Measurements from ENCODE around the gene CRYZL1. TPM values are rescaled to one million over a fixed set of nuclear protein-coding genes. Genes with fewer than 3 reads are reported as not detected.

Gene CRYZL1
- total RNA-seq, 6 experiments from 2014 or later: 28.0 to 32.8 (median 30.2) TPM

GRCh38 chr21:33559813-33560212 lies 81.7 kb downstream of the CRYZL1 start:
- Mint-ChIP-seq H3K36me3 (ENCODE audit: low read depth) (peaks cover 70% of the 10 kb centered on the region), H3K4me3 (no peak overlapping the region), H3K27me3 (ENCODE audit: insufficient read depth) (no peaks in the 10 kb centered on the region; the same call in none of the 2 replicates), H3K4me1 (ENCODE audit: low read depth) (peaks cover 26% of the 10 kb centered on the region), H3K27ac (no peak overlapping the region; the same call in 1 of the 2 replicates), H3K9me3 (no peaks in the 10 kb centered on the region)
- no peak for DNase-seq
- no peak for TF ChIP-seq CTCF (IDR thresholded peaks at IDR 0.05)

GRCh38 chr21:33558777-33559421 lies 82.6 kb downstream of the CRYZL1 start:
- Mint-ChIP-seq H3K27me3 (ENCODE audit: insufficient read depth) (no peaks in the 10 kb centered on the region; the same call in none of the 2 replicates), H3K4me1 (ENCODE audit: low read depth) (peaks cover 33% of the 10 kb centered on the region), H3K9me3 (no peaks in the 10 kb centered on the region), H3K4me3 (no peak overlapping the region), H3K27ac (no peak overlapping the region), H3K36me3 (ENCODE audit: low read depth) (peaks cover 79% of the 10 kb centered on the region)
- DNase-seq: no peak
- TF ChIP-seq CTCF (IDR thresholded peaks at IDR 0.05): no peak

GRCh38 chr21:33557447-33557846 lies 84.1 kb downstream of the CRYZL1 start:
- H3K9me3 Mint-ChIP-seq: no peaks in the 10 kb centered on the region; the same call in 1 of the 2 replicates
- DNase-seq: no peak
- peaks cover 87% of the 10 kb centered on the region for H3K36me3 Mint-ChIP-seq (ENCODE audit: low read depth)
- no peak overlapping the region for H3K27ac Mint-ChIP-seq
- H3K4me1 Mint-ChIP-seq (ENCODE audit: low read depth): peaks cover 33% of the 10 kb centered on the region
- no peak for TF ChIP-seq CTCF (IDR thresholded peaks at IDR 0.05)
- H3K27me3 Mint-ChIP-seq (ENCODE audit: insufficient read depth): peaks cover 4% of the 10 kb centered on the region
- no peak overlapping the region for H3K4me3 Mint-ChIP-seq

- DNase-seq: no peak
- no peak overlapping the region; the same call in 1 of the 2 replicates for H3K4me3 Mint-ChIP-seq
- no peaks in the 10 kb centered on the region; the same call in 1 of the 2 replicates for H3K9me3 Mint-ChIP-seq
- no peak for TF ChIP-seq CTCF (IDR thresholded peaks at IDR 0.05)
- no peak overlapping the region for H3K27ac Mint-ChIP-seq
- H3K4me1 Mint-ChIP-seq (ENCODE audit: low read depth): peaks cover 33% of the 10 kb centered on the region
- H3K27me3 Mint-ChIP-seq (ENCODE audit: insufficient read depth): peaks cover 6% of the 10 kb centered on the region
- H3K36me3 Mint-ChIP-seq (ENCODE audit: low read depth): peaks cover 82% of the 10 kb centered on the region
These were observed 86.6 kb downstream of the CRYZL1 start for GRCh38 chr21:33554982-33555344.

- TF ChIP-seq CTCF (IDR thresholded peaks at IDR 0.05): no peak
- Mint-ChIP-seq H3K4me1 (ENCODE audit: low read depth) (peaks cover 33% of the 10 kb centered on the region), H3K27ac (no peak overlapping the region), H3K27me3 (ENCODE audit: insufficient read depth) (peaks cover 8% of the 10 kb centered on the region), H3K9me3 (no peaks in the 10 kb centered on the region; the same call in 1 of the 2 replicates), H3K36me3 (ENCODE audit: low read depth) (peaks cover 82% of the 10 kb centered on the region), H3K4me3 (no peak overlapping the region)
- no peak for DNase-seq
These were observed 87.1 kb downstream of the CRYZL1 start for GRCh38 chr21:33554236-33554981.
